Esophagus (tissue), 2 donors: ENCODE measurements around the gene UBXN6. TPM values are rescaled to one million over a fixed set of nuclear protein-coding genes. Genes with fewer than 3 reads are reported as not detected.
A peak's percentile ranks its signal among the peaks of the same experiment; 100 is the strongest.

ENCODE experiments used
- H3K27ac ChIP-seq, 2 donors: one replicate each; pipeline ENCODE4 v1.5.1; 2013; ENCODE audit warnings: low read depth in 2 of 2, mild to moderate bottlenecking in 2 of 2, inconsistent platforms in 1 of 2, low read length in 1 of 2, moderate library complexity in 1 of 2
- H3K27me3 ChIP-seq, 2 donors: one replicate each; pipeline ENCODE4 v1.6.1; 2013; ENCODE audit warnings: low read length in 2 of 2, control low read depth in 1 of 2, mild to moderate bottlenecking in 1 of 2; ENCODE audit not compliant: insufficient read depth in 2 of 2, control insufficient read depth in 1 of 2
- H3K36me3 ChIP-seq, 2 donors: one replicate each; pipeline ENCODE4 v1.6.1; 2013; ENCODE audit warnings: low read length in 1 of 2; ENCODE audit not compliant: control insufficient read depth in 2 of 2, insufficient read depth in 2 of 2
- H3K4me1 ChIP-seq, 2 donors: one replicate each; pipeline ENCODE4 v1.6.1; 2013; ENCODE audit warnings: low read length in 1 of 2; ENCODE audit not compliant: control insufficient read depth in 2 of 2, insufficient read depth in 2 of 2
- H3K4me3 ChIP-seq, 2 donors: one replicate each; pipeline ENCODE4 v1.5.1; 2013; ENCODE audit warnings: low read length in 2 of 2, mild to moderate bottlenecking in 2 of 2, low read depth in 1 of 2, moderate library complexity in 1 of 2
- H3K9me3 ChIP-seq, 2 donors: one replicate each; pipeline ENCODE4 v1.6.1; 2013; ENCODE audit warnings: mild to moderate bottlenecking in 2 of 2, low read depth in 1 of 2, low read length in 1 of 2, moderate library complexity in 1 of 2; ENCODE audit not compliant: control insufficient read depth in 2 of 2, insufficient read depth in 1 of 2
- WGBS, 2 donors: extraction: QIAGEN DNeasy Blood & Tissue Kit; methylation state at CpG; one replicate each; pipeline ENCODE4 v1.1.7; 2013; 5-methylcytosine and 5-hydroxymethylcytosine counted together
- polyA plus RNA-seq, 2 donors: library from polyadenylated mRNA; stranded (reverse); fragments of 200-250 nt; gene quantifications; one replicate each; pipeline ENCODE4 v1.2.3, GENCODE V29; 2013
- donor health status: healthy with polysubstance abuse.
- donor health status: Bipolar disorder and iron deficiency.

The UBXN6 gene
- polyA plus RNA-seq, 2 donors, result 71.3 to 82.8 TPM

DNA sequence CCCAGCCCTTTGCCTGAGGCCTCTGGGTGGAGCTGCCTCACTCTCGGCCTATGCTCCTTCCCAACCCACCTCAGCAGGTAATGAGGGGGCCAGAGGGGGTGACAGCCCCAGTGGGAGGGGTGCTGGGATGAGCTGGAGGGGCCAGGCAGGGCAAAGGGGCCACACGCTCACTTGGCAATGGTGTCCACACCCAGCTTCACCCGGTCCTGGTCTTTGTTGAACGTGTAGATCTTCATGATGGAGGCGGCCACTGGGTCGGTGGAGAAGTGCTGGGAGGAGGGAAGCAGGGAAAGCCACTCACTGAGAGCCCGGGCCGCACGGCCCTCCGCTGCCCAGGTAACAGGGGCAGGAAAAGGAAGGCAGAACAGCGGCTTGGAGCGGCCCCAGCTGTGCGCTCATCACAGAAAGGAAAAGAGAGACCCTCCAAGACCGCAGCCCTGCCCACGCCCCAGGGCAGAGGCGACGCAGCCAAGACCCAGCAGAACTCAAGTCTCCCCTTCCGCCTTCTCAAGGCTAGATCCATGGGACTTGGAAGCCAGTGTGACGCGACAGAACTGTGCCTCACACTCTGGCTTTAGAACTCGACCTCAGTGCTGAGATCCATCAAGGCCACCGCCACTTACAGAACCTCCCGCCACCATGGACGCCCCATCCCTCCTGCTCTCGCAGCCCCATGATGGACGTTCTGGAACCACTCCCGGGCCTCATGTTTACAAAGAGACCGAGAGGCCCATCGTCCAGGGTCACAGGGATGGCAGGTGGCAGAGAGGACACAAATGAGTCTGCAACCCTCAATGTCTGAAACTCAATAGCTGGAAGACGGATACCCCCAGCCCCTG is 9.2 kb downstream of the UBXN6 start:
- H3K36me3 ChIP-seq, result peaks cover 13 to 59% of the 10 kb centered on the region in 2 donors
- 60 to 64% methylated on average over 29 to 30 of the region's 30 CpGs for WGBS, 2 donors
- peak overlapping the region; percentile 52 to 73 for H3K27ac ChIP-seq
- H3K9me3 ChIP-seq, result no peaks in the 10 kb centered on the region
- H3K4me3 ChIP-seq, result no peak overlapping the region
- no peaks in the 10 kb centered on the region for H3K27me3 ChIP-seq
- peaks cover 0 to 4% of the 10 kb centered on the region in 2 donors for H3K4me1 ChIP-seq

GRCh38 chr19:4447327-4448146 is 10.1 kb downstream of the UBXN6 start:
- Histone ChIP-seq H3K27ac (no peak overlapping the region), H3K9me3 (no peaks in the 10 kb centered on the region), H3K4me1 (peaks cover 0 to 4% of the 10 kb centered on the region in 2 donors), H3K36me3 (peaks cover 13 to 51% of the 10 kb centered on the region in 2 donors), H3K4me3 (no peak overlapping the region), H3K27me3 (no peaks in the 10 kb centered on the region)
- 84 to 86% methylated on average over 28 of the region's 28 CpGs for WGBS, 2 donors

GRCh38 chr19:4446704-4447200 is 10.8 kb downstream of the UBXN6 start:
- 82 to 84% methylated on average over 15 of the region's 15 CpGs for WGBS, 2 donors
- Histone ChIP-seq H3K36me3 (peaks cover 13 to 45% of the 10 kb centered on the region in 2 donors), H3K9me3 (no peaks in the 10 kb centered on the region), H3K27me3 (no peaks in the 10 kb centered on the region), H3K4me1 (peaks cover 0 to 4% of the 10 kb centered on the region in 2 donors), H3K4me3 (no peak overlapping the region), H3K27ac (no peak overlapping the region)

DNA sequence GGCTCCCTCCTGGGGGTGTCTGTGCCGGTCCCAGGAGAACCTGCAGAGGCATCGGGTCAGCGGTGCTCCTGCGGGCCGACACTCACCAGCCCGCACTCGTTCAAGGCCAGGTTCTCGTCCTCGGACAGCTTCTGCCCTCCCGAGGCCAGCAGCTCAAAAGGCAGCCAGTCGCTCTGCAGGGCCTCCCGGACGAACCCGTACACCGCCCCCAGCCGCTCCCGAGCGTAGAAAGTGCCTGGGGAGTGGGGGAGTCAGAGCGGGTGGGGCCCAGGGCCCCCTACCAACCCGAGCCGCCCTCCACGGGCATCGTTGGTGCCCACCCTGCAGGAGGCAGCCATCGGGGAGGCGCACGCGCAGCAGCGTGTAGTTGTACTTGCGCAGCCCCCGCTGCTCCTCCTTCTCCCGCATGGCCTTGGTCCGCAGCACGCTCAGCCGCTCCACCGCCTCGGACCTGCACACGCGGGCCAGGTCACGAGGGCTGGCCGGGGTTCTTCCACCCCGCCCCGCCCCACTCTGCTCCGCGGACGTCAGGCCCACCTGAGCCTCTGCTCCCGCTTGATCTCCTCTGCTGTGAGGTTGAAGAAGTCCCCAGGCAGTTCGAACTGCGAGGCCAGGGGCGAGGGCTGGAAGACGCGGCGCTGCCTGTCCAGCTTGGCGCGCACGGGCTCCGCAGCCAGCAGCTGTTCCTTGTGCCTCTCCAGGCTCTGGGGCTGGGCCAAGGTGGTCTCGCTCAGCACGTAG is 11.5 kb downstream of the UBXN6 start:
- H3K9me3 ChIP-seq, result no peaks in the 10 kb centered on the region
- H3K4me3 ChIP-seq, result no peak overlapping the region
- no peak overlapping the region for H3K27ac ChIP-seq
- H3K36me3 ChIP-seq, result peaks cover 13 to 42% of the 10 kb centered on the region in 2 donors
- H3K27me3 ChIP-seq, result no peaks in the 10 kb centered on the region
- peaks cover 0 to 4% of the 10 kb centered on the region in 2 donors for H3K4me1 ChIP-seq
- 92 to 95% methylated on average over 52 to 58 of the region's 58 CpGs for WGBS, 2 donors

DNA sequence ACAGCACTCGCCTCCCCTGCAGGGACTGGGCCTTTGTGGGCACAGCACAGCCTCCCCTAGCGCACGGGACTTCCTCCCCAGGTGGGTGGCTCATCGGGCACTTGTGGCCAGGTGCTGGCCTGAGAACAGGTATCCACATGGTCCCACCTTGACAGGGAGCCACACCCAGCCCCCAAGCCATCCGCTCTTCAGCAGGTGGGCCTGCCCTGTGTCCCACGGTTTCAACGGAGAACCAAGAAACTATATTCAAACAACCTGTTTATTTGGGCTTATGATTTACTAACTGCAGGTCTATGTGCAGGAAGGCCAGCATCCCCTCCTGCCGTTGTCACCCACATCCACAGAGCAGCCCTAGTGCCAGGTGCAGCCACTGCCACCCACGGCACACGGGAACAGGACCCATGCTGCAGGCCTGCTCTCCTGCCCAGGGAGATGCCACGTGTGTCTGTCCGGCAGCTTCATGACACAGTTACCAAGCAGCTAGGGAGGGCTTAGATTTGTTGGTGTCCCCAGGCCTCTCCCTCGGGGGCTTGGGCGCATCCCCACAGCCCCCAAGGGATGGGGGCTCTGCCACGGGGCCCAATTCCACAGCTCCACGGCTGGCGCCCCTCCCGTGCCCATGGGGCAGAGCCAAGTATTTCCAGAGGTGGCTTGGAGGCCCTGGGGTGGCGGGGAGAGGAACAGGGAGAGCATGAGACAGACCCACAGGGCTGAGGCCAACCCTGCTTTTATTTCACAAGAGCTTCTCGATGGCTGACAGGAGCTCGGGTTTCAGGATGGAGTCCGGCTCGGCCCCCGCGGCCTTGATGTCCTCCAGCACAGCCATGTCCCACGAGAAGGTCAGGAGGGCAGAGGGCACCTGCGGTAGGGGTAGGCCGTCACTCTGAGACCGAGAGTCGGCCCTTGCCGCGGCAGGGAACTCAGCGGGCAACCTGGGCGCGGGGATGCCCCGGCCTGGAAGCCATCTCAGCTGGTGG is 12.5 kb downstream of the UBXN6 start:
- 77 to 83% methylated on average over 36 of the region's 36 CpGs for WGBS, 2 donors
- no peak overlapping the region for H3K27ac ChIP-seq
- no peaks in the 10 kb centered on the region for H3K9me3 ChIP-seq
- no peaks in the 10 kb centered on the region for H3K27me3 ChIP-seq
- H3K36me3 ChIP-seq, result peaks cover 13 to 42% of the 10 kb centered on the region in 2 donors
- H3K4me3 ChIP-seq, result no peak overlapping the region
- H3K4me1 ChIP-seq, result peaks cover 0 to 4% of the 10 kb centered on the region in 2 donors

- Histone ChIP-seq H3K36me3 (peaks cover 10 to 49% of the 10 kb centered on the region in 2 donors), H3K4me1 (peaks cover 0 to 4% of the 10 kb centered on the region in 2 donors), H3K4me3 (no peak overlapping the region), H3K9me3 (no peaks in the 10 kb centered on the region), H3K27me3 (no peaks in the 10 kb centered on the region), H3K27ac (no peak overlapping the region)
- WGBS, 2 donors, result 77 to 83% methylated on average over 20 of the region's 20 CpGs
These were observed 13.4 kb downstream of the UBXN6 start for GRCh38 chr19:4443966-4444764.

GRCh38 chr19:4443188-4443587 is 14.4 kb downstream of the UBXN6 start:
- H3K9me3 ChIP-seq, result no peaks in the 10 kb centered on the region
- H3K27me3 ChIP-seq, result no peaks in the 10 kb centered on the region
- H3K4me3 ChIP-seq, result no peak overlapping the region
- H3K4me1 ChIP-seq, result peaks cover 0 to 4% of the 10 kb centered on the region in 2 donors
- H3K36me3 ChIP-seq, result peaks cover 10 to 48% of the 10 kb centered on the region in 2 donors
- H3K27ac ChIP-seq, result no peak overlapping the region
- WGBS, 2 donors, result 89 to 90% methylated on average over 15 of the region's 15 CpGs

DNA sequence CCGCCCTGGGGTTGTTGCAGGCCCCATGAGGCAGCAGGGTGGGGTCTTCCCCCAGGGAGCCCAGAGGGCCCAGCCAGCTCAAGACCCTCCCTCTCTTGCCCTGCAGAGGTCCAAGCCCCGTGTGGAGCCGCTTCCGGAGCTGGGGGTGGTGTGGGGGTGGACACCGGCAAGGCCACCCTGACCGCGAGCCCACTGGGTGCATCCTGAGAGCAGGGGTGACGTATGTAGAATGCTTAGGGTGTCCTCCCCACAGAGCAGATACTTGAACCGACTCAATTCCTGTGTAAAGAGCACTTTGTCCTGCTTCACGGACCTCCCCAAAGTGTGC is 14.8 kb downstream of the UBXN6 start:
- peaks cover 10 to 44% of the 10 kb centered on the region in 2 donors for H3K36me3 ChIP-seq
- H3K27me3 ChIP-seq, result no peaks in the 10 kb centered on the region
- peaks cover 0 to under 1% of the 10 kb centered on the region in 2 donors for H3K4me1 ChIP-seq
- H3K9me3 ChIP-seq, result no peaks in the 10 kb centered on the region
- no peak overlapping the region for H3K4me3 ChIP-seq
- WGBS, 2 donors, result 77 to 83% methylated on average over 10 of the region's 10 CpGs
- no peak overlapping the region for H3K27ac ChIP-seq
